ENCODE data around the gene RBM42.

RBM42 gene

GRCh38 chr19:35619290-35619923 lies 9.4 kb upstream of the RBM42 start:
- no peak for DNase-seq (ENCODE audit: low read depth, low spot score)
- no peak overlapping the region for H3K27ac ChIP-seq

- no peak for DNase-seq (ENCODE audit: low read depth, low spot score)
- H3K27ac ChIP-seq = no peak overlapping the region
Measured at GRCh38 chr19:35620001-35620400, 8.8 kb upstream of the RBM42 start.

- no peak for DNase-seq (ENCODE audit: low read depth, low spot score)
- no peak overlapping the region for H3K27ac ChIP-seq
Measured at GRCh38 chr19:35621708-35622107, 7.1 kb upstream of the RBM42 start.

GRCh38 chr19:35622750-35623149 lies 6.1 kb upstream of the RBM42 start:
- no peak overlapping the region for H3K27ac ChIP-seq
- no peak for DNase-seq (ENCODE audit: low read depth, low spot score)

GRCh38 chr19:35623327-35624010 lies 5.4 kb upstream of the RBM42 start:
- H3K27ac ChIP-seq = no peak overlapping the region
- DNase-seq (ENCODE audit: low read depth, low spot score) = no peak

- peak overlapping the region; percentile 83 for H3K27ac ChIP-seq
- no peak for DNase-seq (ENCODE audit: low read depth, low spot score)
Measured at GRCh38 chr19:35628264-35628564, 622 bp upstream of the RBM42 start.

GRCh38 chr19:35629332-35629633 lies 447 bp downstream of the RBM42 start:
- no peak for DNase-seq (ENCODE audit: low read depth, low spot score)

GRCh38 chr19:35633727-35634440 lies 5.0 kb downstream of the RBM42 start:
- no peak overlapping the region for H3K27ac ChIP-seq
- DNase-seq (ENCODE audit: low read depth, low spot score) = no peak

More at GRCh38 chr19:35629332-35629633, 447 bp downstream of the RBM42 start:
- peak overlapping the region; percentile 83 for H3K27ac ChIP-seq

- no peak for DNase-seq (ENCODE audit: low read depth, low spot score)
- no peak overlapping the region for H3K27ac ChIP-seq
Measured at GRCh38 chr19:35636651-35637050, 7.8 kb downstream of the RBM42 start.

GRCh38 chr19:35637165-35637564 lies 8.3 kb downstream of the RBM42 start:
- no peak overlapping the region for H3K27ac ChIP-seq
- DNase-seq (ENCODE audit: low read depth, low spot score) = no peak

- no peak for DNase-seq (ENCODE audit: low read depth, low spot score)
- H3K27ac ChIP-seq = no peak overlapping the region
Measured at GRCh38 chr19:35639321-35639639, 10.4 kb downstream of the RBM42 start.

GRCh38 chr19:35639863-35640262 lies 11.0 kb downstream of the RBM42 start:
- no peak for DNase-seq (ENCODE audit: low read depth, low spot score)
- no peak overlapping the region for H3K27ac ChIP-seq

- no peak for DNase-seq (ENCODE audit: low read depth, low spot score)
- H3K27ac ChIP-seq = no peak within 1 kb of the TSS
Measured at GRCh38 chr19:35641515-35642151, 12.8 kb downstream of the RBM42 start, which contains the start of gene ETV2. Gene ETV2, plus strand, starts transcription at chr19:35641745. Its CDS starts 716 bp downstream, at chr19:35642461.

GRCh38 chr19:35642312-35642711 lies 13.5 kb downstream of the RBM42 start:
- no peak for DNase-seq (ENCODE audit: low read depth, low spot score)
- no peak overlapping the region for H3K27ac ChIP-seq

GRCh38 chr19:35642798-35643254 lies 14.0 kb downstream of the RBM42 start:
- H3K27ac ChIP-seq = peak overlapping the region; percentile 69
- no peak for DNase-seq (ENCODE audit: low read depth, low spot score)

GRCh38 chr19:35643255-35644205 lies 14.7 kb downstream of the RBM42 start:
- H3K27ac ChIP-seq = peak overlapping the region; percentile 69
- no peak for DNase-seq (ENCODE audit: low read depth, low spot score)

- H3K27ac ChIP-seq = peak overlapping the region; percentile 69
- DNase-seq (ENCODE audit: low read depth, low spot score) = peak; percentile 80
Measured at GRCh38 chr19:35644206-35644986, 15.6 kb downstream of the RBM42 start.

- peak overlapping the region; percentile 69 for H3K27ac ChIP-seq
- DNase-seq (ENCODE audit: low read depth, low spot score) = no peak
Measured at GRCh38 chr19:35644987-35645679, 16.3 kb downstream of the RBM42 start.

All from epithelial cell of prostate (primary cell).